HepG2 (cell line): Measurements from ENCODE around the gene MAPKAPK3. TPM values are rescaled to one million over a fixed set of nuclear protein-coding genes. Genes with fewer than 3 reads are reported as not detected.

Experiments
- BCL6 ChIP-seq: IDR thresholded peaks from 2 replicates; pipeline ENCODE4 v1.6.1; 2016; ENCODE audit warnings: missing genetic modification reagents, missing compliant biosample characterization
- CHD2 ChIP-seq: IDR thresholded peaks from 2 replicates; pipeline ENCODE4 v1.6.1; 2011; ENCODE audit warnings: low read depth, low read length, improper control_type of control experiment
- ELF3 ChIP-seq: IDR thresholded peaks from 2 replicates; pipeline ENCODE4 v1.6.1; 2016; ENCODE audit warnings: missing genetic modification reagents, missing compliant biosample characterization
- GATAD2A ChIP-seq: IDR thresholded peaks from 2 replicates; pipeline ENCODE4 v1.6.1; 2016
- HNF4A ChIP-seq: sonication (generic); formaldehyde crosslinking; IDR thresholded peaks from 2 replicates; pipeline ENCODE4 v1.4.0; 2020; ENCODE audit warnings: missing genetic modification reagents
- KAT7 ChIP-seq: IDR thresholded peaks from 2 replicates; pipeline ENCODE4 v1.6.1; 2018; ENCODE audit warnings: borderline replicate concordance, missing compliant biosample characterization
- LCORL ChIP-seq, 2 experiments: fragments of 450-650 bp in 1 of 2; sonication (generic) in 1 of 2; formaldehyde crosslinking in 1 of 2; IDR thresholded peaks; 2 replicates each; pipeline versions ENCODE4 v1.5.0 to v1.6.1; 2017 to 2020; ENCODE audit warnings: antibody characterized with exemption in 1 of 2, missing genetic modification reagents in 1 of 2
- MAX ChIP-seq: IDR thresholded peaks from 2 replicates; pipeline ENCODE4 v1.6.1; 2012; ENCODE audit warnings: inconsistent platforms
- PAXIP1 ChIP-seq: sonication (generic); formaldehyde crosslinking; conservative IDR thresholded peaks from 2 replicates; pipeline ENCODE4 v1.4.0; 2020; ENCODE audit warnings: mild to moderate bottlenecking, missing genetic modification reagents, moderate library complexity
- PHF21A ChIP-seq: sonication (generic); formaldehyde crosslinking; IDR thresholded peaks from 2 replicates; pipeline ENCODE4 v1.5.0; 2020; ENCODE audit warnings: mild to moderate bottlenecking, missing genetic modification reagents
- SAP130 ChIP-seq: IDR thresholded peaks from 2 replicates; pipeline ENCODE4 v1.6.1; 2016; ENCODE audit warnings: low read depth
- SCMH1 ChIP-seq: sonication (generic); formaldehyde crosslinking; IDR thresholded peaks from 2 replicates; pipeline ENCODE4 v1.9.0; 2021; ENCODE audit warnings: missing genetic modification reagents, mild to moderate bottlenecking, borderline replicate concordance
- TBX2 ChIP-seq: sonication (generic); formaldehyde crosslinking; IDR thresholded peaks from 2 replicates; pipeline ENCODE4 v1.5.0; 2020; ENCODE audit warnings: missing genetic modification reagents, mild to moderate bottlenecking, borderline replicate concordance
- ZNF281 ChIP-seq: sonication (generic); formaldehyde crosslinking; IDR thresholded peaks from 2 replicates; pipeline ENCODE4 v1.4.0; 2020; ENCODE audit warnings: missing genetic modification reagents, borderline replicate concordance
- ZNF576 ChIP-seq: sonication (generic); formaldehyde crosslinking; IDR thresholded peaks from 2 replicates; pipeline ENCODE4 v1.4.0; 2020; ENCODE audit warnings: mild to moderate bottlenecking, missing genetic modification reagents
- ZNF609 ChIP-seq: sonication (generic); formaldehyde crosslinking; IDR thresholded peaks from 2 replicates; pipeline ENCODE4 v1.4.0; 2020; ENCODE audit warnings: mild to moderate bottlenecking, missing genetic modification reagents, borderline replicate concordance
- ZSCAN22 ChIP-seq: sonication (generic); formaldehyde crosslinking; IDR thresholded peaks from 2 replicates; pipeline ENCODE4 v1.4.0; 2020; ENCODE audit warnings: mild to moderate bottlenecking, missing genetic modification reagents
- ZSCAN29 ChIP-seq: sonication (generic); formaldehyde crosslinking; conservative IDR thresholded peaks from 2 replicates; pipeline ENCODE4 v1.4.0; 2020; ENCODE audit warnings: mild to moderate bottlenecking, missing genetic modification reagents
- polyA plus RNA-seq, 8 experiments: library from polyadenylated mRNA; depleted of rRNA in 3 of 8; stranded (reverse) in 7 of 8; unstranded in 1 of 8; fragments of >200 nt; fragmentation: Illumina TruSeq in 4 of 8; extraction: Trizol in 4 of 8; gene quantifications; 2 replicates each; pipeline versions ENCODE4 v1.2.1 to v1.2.3, GENCODE V29; 2011 to 2016; ENCODE audit warnings: low read depth in 4 of 8, missing spikeins in 1 of 8, mixed read lengths in 1 of 8; ENCODE audit not compliant: insufficient read depth in 1 of 8
- total RNA-seq, 5 experiments: library from RNA; depleted of rRNA; stranded (reverse); fragments of >200 nt; fragmentation: Illumina TruSeq; extraction: Trizol; gene quantifications; 2 replicates each; pipeline ENCODE4 v1.2.3, GENCODE V29; 2016; ENCODE audit warnings: low read depth in 1 of 5

MAPKAPK3 gene
- total and polyA plus RNA-seq, 2 of the 13 experiments (the other 11 are each of a cell fraction or from before 2014, with no cell fraction given), result 39.9 to 41.2 TPM

GRCh38 chr3:50588759-50589433 is 28.1 kb upstream of the MAPKAPK3 start (continued):
- TF ChIP-seq HNF4A (CRISPR knock-in tag), result peak; percentile 94
- TF ChIP-seq PHF21A, result peak; percentile 82
- no peak for TF ChIP-seq SCMH1 (CRISPR knock-in tag)
- TF ChIP-seq SAP130 (CRISPR knock-in tag), result peak; percentile 81
- TF ChIP-seq LCORL (IDR thresholded peaks at IDR 0.05), result 0 out of 2 replicates have a peak, but pooled peaks have one; percentile 10
- 0 out of 2 replicates have a peak, but pooled peaks have one; percentile 46 for TF ChIP-seq LCORL (CRISPR knock-in tag; IDR thresholded peaks at IDR 0.05)
- peak; percentile 91 for TF ChIP-seq BCL6
- peak; percentile 85 for TF ChIP-seq GATAD2A (CRISPR knock-in tag)
- TF ChIP-seq ZSCAN29, result peak; percentile 41; the same call in 1 of the 2 replicates
- TF ChIP-seq MAX, result no peak
- peak; percentile 55; the same call in 1 of the 2 replicates for TF ChIP-seq ELF3 (CRISPR knock-in tag)
- TF ChIP-seq ZSCAN22 (CRISPR knock-in tag), result no peak
- TF ChIP-seq ZNF281 (CRISPR knock-in tag), result peak; percentile 86; the same call in 1 of the 2 replicates
- peak; percentile 72; the same call in 1 of the 2 replicates for TF ChIP-seq ZNF609 (CRISPR knock-in tag)
- peak; percentile 10 for TF ChIP-seq KAT7 (CRISPR knock-in tag)
- TF ChIP-seq PAXIP1 (CRISPR knock-in tag), result peak; percentile 98
- TF ChIP-seq ZNF576 (CRISPR knock-in tag), result no peak
- TF ChIP-seq CHD2, result peak; percentile 62; the same call in 1 of the 2 replicates
- TF ChIP-seq TBX2 (CRISPR knock-in tag), result peak; percentile 66
